HG03039 (cell line): ENCODE results near the gene VAMP4.

Experiments used
- ATAC-seq: cut with Tn5 transposase; IDR thresholded peaks from one replicate; pipeline ENCODE4 v1.9.1; 2021; ENCODE audit warnings: mild to moderate bottlenecking, moderate library complexity; ENCODE audit not compliant: unreplicated experiment

VAMP4 gene

DNA sequence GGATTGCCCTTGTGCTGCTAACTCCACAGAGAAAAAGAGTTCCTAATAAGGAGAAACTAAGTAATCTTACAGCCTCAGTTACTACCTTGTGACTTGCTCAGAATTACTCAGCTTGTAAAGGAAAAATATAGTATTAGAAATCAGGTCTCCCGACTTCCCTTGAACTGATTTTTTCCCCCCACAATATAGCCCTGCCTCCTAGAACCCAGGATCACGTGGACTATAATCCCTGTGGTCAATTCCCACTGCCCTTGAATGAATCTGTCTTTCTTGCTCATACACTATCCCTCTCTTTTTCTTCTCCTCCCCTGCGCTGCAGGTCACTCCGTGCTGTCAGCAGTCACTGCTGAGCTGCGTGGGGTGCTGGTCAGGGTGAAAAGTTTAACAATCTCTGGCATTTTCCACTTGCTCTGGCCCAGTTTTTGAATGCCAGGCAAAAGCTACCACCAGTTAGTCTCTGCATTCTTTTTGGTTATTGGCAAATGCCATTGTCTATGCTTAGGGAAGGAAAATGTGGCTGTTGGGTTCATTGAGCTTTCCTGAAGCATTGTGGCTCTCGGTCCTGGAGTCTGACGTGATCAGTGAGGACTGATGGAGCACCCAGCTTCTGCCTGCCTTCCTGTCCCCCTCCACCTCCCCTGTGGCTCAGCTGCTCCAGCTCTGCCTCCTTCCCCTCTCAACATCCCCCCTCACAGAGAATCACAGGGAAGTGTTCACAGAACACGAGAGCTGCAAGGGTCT, 87.5 kb downstream of the VAMP4 start:
- ATAC-seq = no peak

DNA sequence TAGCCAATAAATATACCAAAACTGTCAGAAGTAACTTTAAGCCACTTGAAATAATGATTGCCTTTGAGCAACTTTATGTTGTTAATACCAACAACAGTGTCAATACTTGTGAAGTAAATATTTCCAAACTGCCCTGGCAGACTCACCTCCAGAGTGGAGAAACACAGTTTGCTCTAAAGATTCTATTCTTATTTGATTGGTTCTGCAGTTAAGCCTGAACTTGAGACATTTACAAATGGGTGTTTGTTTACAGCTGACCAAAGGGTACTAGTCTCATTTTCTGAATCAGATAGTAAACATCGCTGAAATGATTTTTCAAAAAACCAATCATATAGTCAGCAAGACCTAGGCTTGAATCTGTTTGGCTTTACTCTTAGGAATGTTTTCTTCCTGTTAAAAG, 88.1 kb downstream of the VAMP4 start:
- ATAC-seq = no peak

DNA sequence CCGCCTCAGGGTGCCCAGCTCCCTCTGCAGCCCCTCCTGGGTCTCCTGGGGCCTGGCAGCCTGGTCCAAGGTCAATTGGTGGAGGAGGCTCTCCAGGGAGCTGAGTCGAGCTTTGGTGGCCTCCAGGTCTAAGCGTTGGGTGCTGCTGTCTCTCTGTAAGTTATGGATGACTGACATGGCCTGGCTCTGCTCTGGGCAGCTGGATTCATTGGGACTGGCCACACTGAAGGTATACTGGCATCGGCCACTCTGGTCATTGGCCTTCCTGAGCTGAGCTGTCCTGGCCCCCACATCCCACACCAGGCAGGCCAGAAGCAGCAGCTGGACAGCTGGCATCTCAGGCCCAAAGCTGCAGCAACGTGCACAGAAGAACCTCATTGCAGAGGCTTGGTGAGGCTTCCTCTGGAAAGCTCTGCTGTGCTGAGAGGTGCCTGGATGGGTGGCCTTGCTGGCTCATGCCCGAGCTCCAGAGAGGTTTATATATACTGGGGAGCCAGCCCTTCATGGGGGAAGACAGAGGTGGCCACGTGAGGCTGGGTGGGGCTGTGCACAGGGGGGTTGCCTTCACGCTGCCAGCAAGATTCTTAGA, 89.5 kb downstream of the VAMP4 start, which contains the start of gene MYOC:
Gene MYOC (minus strand): TSS at position 455 of the 589 bp plus-strand sequence. CDS start 77 bp downstream, at position 378.
- ATAC-seq = no peak
